GM19035 (cell line): ENCODE measurements around the gene MAN1A2.
A peak's percentile ranks its signal among the peaks of the same experiment; 100 is the strongest.
"Not testable (repeated sequence)": the region's sequence is repeated elsewhere in the genome, so short reads cannot be mapped to it uniquely, and the experiment has no call there.

Experiments
- ATAC-seq: cut with Tn5 transposase; IDR thresholded peaks from one replicate; pipeline ENCODE4 v1.9.1; 2021; ENCODE audit not compliant: unreplicated experiment

The MAN1A2 gene

DNA sequence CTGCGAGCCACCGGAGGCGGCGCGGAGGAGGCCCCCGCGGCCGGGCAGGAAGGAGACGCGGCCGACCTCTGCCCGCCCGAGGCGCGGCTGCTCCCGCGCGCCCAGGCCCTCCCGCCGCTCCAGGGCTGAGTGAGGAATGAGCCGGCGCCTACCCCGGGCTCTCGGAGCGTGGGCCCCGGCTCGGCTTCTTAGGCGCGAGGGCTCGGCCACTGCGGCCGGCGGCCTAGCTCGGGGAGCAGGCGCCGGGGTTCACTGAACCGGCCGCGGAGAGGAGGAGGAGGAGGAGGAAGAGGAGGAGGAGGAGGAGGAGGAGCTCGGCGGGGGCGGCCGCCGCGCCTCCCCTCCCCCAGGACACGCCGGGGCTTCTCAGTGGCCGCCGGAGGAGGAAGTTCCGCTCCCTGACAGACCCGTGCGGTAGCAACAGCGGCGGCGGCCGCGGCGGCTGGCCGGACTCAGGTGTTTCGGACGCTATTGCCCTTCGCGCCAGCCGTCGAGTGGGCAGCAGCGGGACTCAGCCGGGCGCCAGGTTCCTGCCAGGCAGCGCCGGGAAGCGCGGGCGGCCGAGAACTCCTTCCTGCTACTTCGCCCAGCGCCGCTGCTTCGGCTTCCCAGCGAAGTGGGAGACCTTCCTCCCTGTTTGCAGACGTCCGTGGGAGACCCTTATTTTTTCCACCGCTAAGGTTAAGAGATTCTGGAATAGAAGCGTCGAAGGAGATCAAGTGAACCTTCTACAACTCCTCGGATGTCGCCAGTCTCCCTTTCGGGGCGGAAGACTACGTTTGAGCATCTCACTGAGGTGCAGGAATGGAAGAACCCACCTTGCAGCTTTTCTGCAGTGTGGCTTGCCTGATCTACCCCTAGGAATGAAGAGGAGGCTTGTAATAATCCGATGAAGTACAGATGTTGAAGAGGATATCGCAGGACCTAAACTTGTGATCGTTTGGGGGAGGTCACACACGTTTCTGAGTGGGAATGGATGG, at the start of gene MAN1A2:
TSS of gene MAN1A2 (plus strand) at position 404 of the 980 bp plus-strand sequence. CDS start 735 bp downstream, outside the sequence.
- peak; percentile 64 for ATAC-seq

- ATAC-seq, result no peak
These were observed 49.2 kb upstream of the MAN1A2 start for GRCh38 chr1:117318011-117318410.

DNA sequence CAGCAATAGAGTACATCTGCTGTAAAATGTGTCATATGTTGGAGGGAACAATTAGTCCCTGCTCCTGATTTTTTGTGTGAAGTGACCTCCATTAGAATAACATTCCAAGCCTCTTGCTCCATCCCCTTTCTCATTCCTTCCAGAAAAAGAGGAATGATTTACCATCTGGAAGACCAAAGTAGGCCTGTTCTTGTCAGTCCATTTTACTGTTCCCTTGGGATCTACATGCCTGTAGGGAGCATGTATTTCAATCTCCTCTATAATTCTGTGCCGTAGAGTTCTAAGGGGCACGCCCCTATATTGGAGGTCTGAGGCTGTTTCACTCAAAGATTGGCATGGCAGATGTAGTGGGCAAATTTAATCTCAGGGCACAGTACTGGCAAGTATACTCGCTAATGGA, 48.8 kb upstream of the MAN1A2 start:
- no peak for ATAC-seq

- ATAC-seq, result no peak
These were observed 46.7 kb upstream of the MAN1A2 start for GRCh38 chr1:117320515-117320914.

DNA sequence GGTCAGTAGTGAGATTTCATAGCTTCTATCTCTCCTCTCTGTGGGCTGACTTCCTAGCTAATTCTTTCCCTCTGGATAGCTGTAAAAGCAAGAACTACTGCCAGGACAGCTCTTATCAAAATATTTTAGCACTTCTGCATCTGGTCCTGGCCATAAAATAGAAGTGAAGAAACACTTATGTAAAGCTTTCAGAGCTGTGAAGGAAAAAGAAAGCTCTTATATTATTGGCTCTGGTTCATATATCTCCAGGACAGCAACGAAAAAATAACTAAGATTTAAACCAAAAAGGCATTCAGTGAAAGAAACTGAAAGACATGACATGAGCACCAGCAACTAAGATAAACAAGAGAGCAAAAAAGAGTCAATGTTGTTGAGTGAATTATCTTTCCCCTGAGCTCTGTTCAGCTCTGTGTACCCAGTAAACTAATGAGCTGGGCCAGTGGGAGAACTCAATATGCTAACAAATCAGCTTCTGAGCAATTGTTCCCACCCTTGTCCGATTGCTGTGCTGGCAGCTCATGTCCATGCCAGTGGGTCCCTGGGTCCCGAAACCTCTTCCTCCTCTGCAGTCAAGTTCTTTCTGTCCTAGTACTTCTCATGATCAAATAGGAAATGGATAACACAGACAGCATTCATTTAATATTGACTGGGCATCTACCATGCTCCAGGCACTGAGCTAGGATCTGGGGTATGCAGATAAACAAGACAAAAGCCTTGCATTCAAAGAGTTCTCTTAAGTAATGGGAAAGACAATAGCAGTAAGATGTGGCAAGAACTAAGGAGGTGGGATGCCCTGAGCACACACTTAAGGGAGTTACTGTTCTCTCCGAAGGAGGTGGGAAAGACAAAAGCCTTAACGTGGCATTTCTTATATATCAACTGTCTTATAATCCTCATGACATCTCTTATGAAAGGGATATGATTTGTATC, 45.3 kb upstream of the MAN1A2 start:
- no peak for ATAC-seq

DNA sequence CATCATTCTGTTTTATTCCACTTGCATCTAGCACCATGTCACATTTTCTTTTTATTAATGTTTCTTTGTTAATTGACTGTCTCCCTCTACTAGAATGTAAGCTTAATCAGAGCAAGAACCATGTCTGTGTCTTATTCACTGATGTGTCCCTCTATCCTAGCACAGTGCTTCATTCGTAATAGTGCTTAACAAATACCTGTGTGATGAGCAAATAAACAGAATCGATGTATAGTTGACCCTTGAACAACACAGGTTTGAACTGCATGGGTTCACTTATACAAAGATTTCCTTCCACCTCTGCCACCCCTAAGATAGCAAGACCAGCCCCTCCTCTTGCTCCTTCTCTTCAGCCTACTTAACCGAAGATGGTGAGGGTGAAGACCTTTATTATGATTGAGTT, 42.9 kb upstream of the MAN1A2 start:
- ATAC-seq, result no peak

- ATAC-seq, result not testable (repeated sequence)
These were observed 41.2 kb upstream of the MAN1A2 start for GRCh38 chr1:117326035-117326434.

DNA sequence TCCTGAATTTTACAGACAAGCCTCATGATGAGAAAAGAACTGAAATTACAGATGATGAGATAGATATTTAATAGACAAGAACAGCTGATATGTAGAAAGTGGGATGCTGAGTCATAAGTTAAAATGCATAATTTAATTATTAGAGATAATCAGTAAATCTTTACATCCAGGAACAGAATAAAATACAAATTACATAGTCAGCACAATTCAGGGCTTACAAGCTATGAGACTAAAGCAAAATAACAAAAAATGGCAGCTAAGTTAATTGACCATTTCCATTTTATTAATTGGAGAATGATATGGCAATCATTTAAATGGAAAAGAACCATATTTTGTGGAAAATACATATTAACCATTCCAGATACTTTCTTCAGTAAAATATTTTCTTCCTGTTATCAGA, 40.2 kb upstream of the MAN1A2 start:
- ATAC-seq, result no peak

- ATAC-seq, result no peak
These were observed 31.7 kb upstream of the MAN1A2 start for GRCh38 chr1:117335376-117336086.

- ATAC-seq, result no peak
These were observed 31.0 kb upstream of the MAN1A2 start for GRCh38 chr1:117336088-117336817.

DNA sequence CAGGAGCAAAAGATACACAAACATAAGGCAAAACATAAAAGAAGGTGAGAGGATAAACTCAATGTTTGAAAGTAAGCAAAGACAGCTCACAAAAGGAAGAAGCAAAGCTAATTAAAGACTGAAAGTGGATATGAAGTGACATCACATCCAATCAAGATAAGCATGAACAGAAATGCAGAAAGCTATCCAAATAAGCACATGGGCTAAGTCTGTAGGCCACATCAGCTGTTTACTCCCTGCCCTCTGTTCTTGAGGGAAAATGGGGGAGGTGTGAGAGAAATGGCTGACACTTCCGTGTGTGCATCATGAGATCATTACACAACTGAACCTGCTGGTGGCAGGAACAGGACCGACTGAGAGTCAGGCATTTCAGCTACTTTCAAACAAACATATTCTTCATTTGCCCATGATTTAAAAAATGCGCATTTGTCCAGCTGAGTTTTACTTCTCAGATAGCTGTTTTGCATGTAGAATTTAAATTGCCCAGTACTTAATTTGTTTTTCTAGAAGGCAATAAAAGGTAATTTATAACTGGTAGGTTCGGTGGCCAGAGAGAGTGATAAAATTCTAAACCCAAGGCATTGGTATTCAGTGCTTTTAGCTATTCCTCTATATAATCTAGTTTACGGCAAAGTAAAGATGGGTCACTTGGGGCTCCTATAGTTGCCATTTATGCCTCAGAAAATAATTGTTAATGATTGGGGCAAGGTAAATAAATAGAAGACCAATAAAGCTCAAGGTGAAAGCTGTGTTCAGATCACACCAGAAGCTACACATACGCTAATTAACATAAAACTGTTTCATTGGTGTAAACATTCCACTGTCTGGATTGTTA, 27.2 kb upstream of the MAN1A2 start:
- no peak for ATAC-seq

DNA sequence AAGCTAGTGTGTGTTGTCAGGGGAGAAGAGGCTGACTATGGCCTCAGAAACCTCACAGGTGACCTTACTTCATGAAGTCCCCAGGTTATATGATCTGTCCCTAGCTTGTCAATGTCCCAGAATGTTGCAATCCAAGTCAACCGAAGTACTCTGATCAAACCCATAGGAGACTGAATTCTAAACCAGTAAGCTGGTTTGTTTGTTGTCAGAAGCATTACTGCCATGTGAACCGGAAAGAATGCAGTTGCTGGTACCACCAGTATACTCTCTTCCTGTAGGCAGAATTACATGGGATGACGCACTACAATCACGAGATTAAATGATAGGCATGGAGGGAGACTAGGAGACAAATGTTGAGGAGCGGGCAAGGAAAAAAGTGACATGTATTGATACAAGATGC, 26.1 kb upstream of the MAN1A2 start:
- no peak for ATAC-seq

- ATAC-seq, result no peak
These were observed 24.9 kb upstream of the MAN1A2 start for GRCh38 chr1:117342397-117342796.

DNA sequence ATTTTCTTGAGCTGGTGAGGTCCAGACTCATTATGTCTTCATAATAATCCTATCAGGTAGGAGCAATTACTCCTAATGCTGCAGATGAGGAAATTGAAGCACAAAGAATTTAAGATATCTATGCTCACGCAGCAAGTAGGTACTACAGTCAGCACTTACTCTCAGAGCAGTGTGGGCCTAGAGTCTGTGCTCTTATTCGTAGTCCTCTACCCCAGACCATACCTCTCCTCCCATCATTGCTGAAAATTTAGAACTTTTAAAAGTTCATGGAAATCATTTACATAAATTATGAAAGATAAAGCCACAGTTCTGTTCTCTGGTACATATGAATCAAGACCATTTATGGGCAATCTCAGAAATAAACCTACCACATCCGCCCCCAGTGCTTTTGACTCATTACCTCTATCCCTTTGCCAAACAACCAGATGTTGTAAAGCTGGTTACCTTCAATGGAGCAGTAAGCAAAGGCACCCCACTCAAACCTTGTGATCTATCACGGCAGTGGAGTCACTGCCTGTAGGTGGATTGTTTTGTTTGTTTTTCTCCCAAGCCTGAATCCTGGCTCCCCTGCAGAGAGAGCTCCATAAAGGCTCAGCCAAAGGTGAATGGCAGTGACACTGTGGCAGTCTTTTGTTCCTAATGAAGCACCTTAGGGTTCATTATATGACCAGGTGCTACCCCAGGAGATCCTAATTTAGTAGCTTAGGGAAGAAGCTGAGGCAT, 20.9 kb upstream of the MAN1A2 start:
- ATAC-seq, result no peak

- ATAC-seq, result no peak
These were observed 19.3 kb upstream of the MAN1A2 start for GRCh38 chr1:117347907-117348306.

DNA sequence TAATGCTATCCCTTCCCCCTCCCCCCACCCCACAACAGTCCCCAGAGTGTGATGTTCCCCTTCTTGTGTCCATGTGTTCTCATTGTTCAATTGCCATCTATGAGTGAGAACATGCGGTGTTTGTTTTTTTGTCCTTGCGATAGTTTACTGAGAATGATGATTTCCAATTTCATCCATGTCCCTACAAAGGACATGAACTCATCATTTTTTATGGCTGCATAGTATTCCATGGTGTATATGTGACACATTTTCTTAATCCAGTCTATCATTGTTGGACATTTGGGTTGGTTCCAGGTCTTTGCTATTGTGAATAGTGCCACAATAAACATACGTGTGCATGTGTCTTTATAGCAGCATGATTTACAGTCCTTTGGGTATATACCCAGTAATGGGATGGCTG, 14.6 kb upstream of the MAN1A2 start:
- not testable (repeated sequence) for ATAC-seq

DNA sequence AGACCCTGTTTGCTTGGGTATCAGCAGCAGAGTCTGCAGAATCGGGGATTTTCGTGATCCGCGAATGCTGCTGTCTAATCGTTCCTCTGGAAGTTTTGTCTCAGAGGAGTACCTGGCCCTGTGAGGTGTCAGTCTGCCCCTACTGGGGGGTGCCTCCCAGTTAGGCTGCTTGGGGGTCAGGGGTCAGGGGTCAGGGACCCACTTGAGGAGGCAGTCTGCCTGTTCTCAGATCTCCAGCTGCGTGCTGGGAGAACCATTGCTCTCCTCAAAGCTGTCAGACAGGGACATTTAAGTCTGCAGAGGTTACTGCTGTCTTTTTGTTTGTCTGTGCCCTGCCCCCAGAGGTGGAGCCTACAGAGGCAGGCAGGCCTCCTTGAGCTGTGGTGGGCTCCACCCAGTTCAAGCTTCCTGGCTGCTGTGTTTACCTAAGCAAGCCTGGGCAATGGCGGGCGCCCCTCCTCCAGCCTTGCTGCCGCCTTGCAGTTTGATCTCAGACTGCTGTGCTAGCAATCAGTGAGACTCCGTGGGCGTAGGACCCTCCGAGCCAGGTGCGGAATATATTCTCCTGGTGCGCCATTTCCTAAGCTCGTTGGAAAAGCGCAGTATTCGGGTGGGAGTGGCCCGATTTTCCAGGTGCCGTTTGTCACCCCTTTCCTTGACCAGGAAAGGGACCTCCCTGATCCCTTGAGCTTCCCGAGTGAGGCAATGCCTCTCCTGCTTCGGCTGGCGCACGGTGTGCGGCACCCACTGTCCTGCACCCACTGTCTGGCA, 9.2 kb upstream of the MAN1A2 start:
- not testable (repeated sequence) for ATAC-seq

DNA sequence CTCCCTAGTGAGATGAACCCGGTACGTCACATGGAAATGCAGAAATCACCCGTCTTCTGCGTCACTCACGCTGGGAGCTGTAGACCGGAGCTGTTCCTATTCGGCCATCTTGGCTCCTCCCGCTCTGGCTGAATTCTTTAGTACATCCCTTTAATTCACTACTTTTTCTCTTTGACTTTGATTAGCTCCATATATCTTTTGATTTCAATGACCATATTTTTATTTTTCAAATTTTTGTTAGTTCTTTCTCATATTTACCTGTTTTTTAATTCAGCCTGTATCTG, 8.7 kb upstream of the MAN1A2 start:
- ATAC-seq, result not testable (repeated sequence)
